ENCODE results near the gene LARGE1. TPM values are rescaled to one million over a fixed set of nuclear protein-coding genes. Genes with fewer than 3 reads are reported as not detected.

Gene LARGE1
- total and polyA plus RNA-seq, 2 of the 8 experiments (the other 6 are each of a cell fraction or from before 2014, with no cell fraction given) = 43.7 to 83.0 TPM

DNA sequence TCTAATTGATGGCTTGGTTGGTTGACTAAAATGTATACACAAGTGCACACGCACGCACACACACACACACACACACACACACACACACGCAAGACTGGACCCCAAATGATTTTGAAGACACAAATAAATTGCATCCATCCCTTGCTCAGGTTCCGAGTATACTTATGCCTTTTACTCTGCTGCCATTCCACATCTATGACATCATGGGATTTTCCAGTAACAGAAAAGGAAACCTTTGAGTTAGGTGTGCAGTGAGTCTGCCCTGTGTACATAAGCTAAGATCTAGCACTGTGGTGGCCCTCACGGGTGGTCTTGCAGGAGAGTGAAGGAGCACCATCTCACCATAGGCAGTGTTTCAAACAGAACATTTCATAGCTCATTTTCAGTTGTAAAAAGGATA, 20.5 kb upstream of the LARGE1 start:
- no peak overlapping the region for H3K18ac ChIP-seq (ENCODE audit: extremely low read depth, low read length)
- ChIA-PET POLR2A (ENCODE audit: partially characterized antibody) (no interaction called here), CTCF (ENCODE audit: partially characterized antibody) (interaction anchor here (0.6 to 3.8 kb wide), 2 partner anchors 17 to 592 kb away, joined by 3 to 17 read pairs; no protein-coding TSS in a partner anchor)
- no peaks in the 10 kb centered on the region; a peak in 1 of 7 replicates for H3K27me3 ChIP-seq (replicated peaks in 1 of 4; ENCODE audit: control insufficient read depth in 3 of 4, extremely low read depth in 1 of 4, insufficient read depth in 3 of 4, low read length in 3 of 4)
- no peak overlapping the region for H3K9ac ChIP-seq (replicated peaks in 1 of 4; ENCODE audit: extremely low read depth in 1 of 4, low read depth in 3 of 4, low read length in 3 of 4)
- H3K23me2 ChIP-seq (ENCODE audit: low read depth, low read length) = no peaks in the 10 kb centered on the region
- no peak overlapping the region for H3K14ac ChIP-seq (ENCODE audit: insufficient read length)
- FAIRE-seq (no peak), DNase-seq (ENCODE audit: low read depth in 1 of 2, low spot score in 2 of 2) (no peak)
- no peak overlapping the region for H3K23ac ChIP-seq (ENCODE audit: insufficient read length)
- H2BK15ac ChIP-seq (ENCODE audit: low read length) = no peak overlapping the region
- no peak overlapping the region for H4K5ac ChIP-seq (ENCODE audit: insufficient read length, low read depth, low read length)
- H2BK120ac ChIP-seq (replicated peaks; ENCODE audit: low read depth, low read length) = no peak overlapping the region
- no peaks in the 10 kb centered on the region for H3K36me3 ChIP-seq (ENCODE audit: control insufficient read depth in 2 of 4, insufficient read depth in 4 of 4, low read length in 3 of 4)
- no peaks in the 10 kb centered on the region for H4K20me1 ChIP-seq (replicated peaks in 1 of 2; ENCODE audit: control insufficient read depth in 1 of 2, insufficient read depth in 2 of 2, low read length in 2 of 2)
- H2AFZ ChIP-seq (ENCODE audit: low read length) = no peak overlapping the region
- no peaks in the 10 kb centered on the region for H3K79me1 ChIP-seq (ENCODE audit: low read depth, low read length)
- no peaks in the 10 kb centered on the region for H3K4me1 ChIP-seq (replicated peaks in 1 of 4; ENCODE audit: control insufficient read depth in 3 of 4, insufficient read depth in 4 of 4, low read length in 3 of 4)
- H3K4me2 ChIP-seq (ENCODE audit: insufficient read depth in 1 of 2, low read depth in 2 of 2, low read length in 2 of 2) = no peak overlapping the region
- no peak overlapping the region for H2BK12ac ChIP-seq (ENCODE audit: low read depth, low read length)
- WGBS, 2 experiments (ENCODE audit: extremely low coverage in 1 of 2, insufficient coverage in 1 of 2, insufficient read length in 1 of 2, insufficient replicate concordance in 2 of 2, low coverage in 1 of 2, low lambda C conversion rate in 2 of 2, missing lambda C conversion rate in 1 of 2) = 83% methylated on average over 5 of the region's 5 CpGs; no CpG with 5 or more reads in 1 of the 2 experiments
- no peak overlapping the region for H3K4ac ChIP-seq (replicated peaks; ENCODE audit: insufficient read length, low read depth, low read length)
- no peak overlapping the region for H3K4me3 ChIP-seq (ENCODE audit: extremely low read depth in 1 of 4, insufficient read depth in 2 of 4, low read depth in 3 of 4, low read length in 4 of 4)
- H2BK5ac ChIP-seq (ENCODE audit: low read depth, low read length) = no peak overlapping the region
- H3K56ac ChIP-seq (replicated peaks; ENCODE audit: insufficient read length, low read depth, low read length) = no peak overlapping the region
- H2BK20ac ChIP-seq (ENCODE audit: low read length) = no peak overlapping the region
- H4K8ac ChIP-seq (ENCODE audit: extremely low read depth, insufficient read depth, low read length) = no peak overlapping the region
- no peaks in the 10 kb centered on the region for H3K9me3 ChIP-seq (ENCODE audit: insufficient read depth in 2 of 2, low read depth in 1 of 2, low read length in 1 of 2)
- no peak overlapping the region for H4K91ac ChIP-seq (replicated peaks; ENCODE audit: insufficient read length, low read length)
- H3K79me2 ChIP-seq (ENCODE audit: control insufficient read depth in 1 of 2, insufficient read depth in 2 of 2, low read length in 2 of 2) = no peaks in the 10 kb centered on the region
- no peak overlapping the region for H2AK5ac ChIP-seq (ENCODE audit: low read depth, low read length)
- no peak overlapping the region for H3K27ac ChIP-seq (ENCODE audit: low read depth, low read length)
